LNCaP clone FGC (cell line): ENCODE results near the gene CYSRT1.
"Not testable (repeated sequence)": the region's sequence is repeated elsewhere in the genome, so short reads cannot be mapped to it uniquely, and the experiment has no call there.

Experiments
- DNase-seq: peaks from one replicate; pipeline ENCODE4 v3.0.0-alpha.2; 2011; ENCODE audit warnings: low read depth
- H3K4me3 ChIP-seq: 2 replicates; pipeline ENCODE4 v1.5.1; 2011; ENCODE audit warnings: mild to moderate bottlenecking, low read depth, low read length, control low read depth
- CTCF ChIP-seq: IDR thresholded peaks from 2 replicates; pipeline ENCODE4 v1.5.1; 2012; ENCODE audit warnings: mild to moderate bottlenecking; ENCODE audit not compliant: control insufficient read depth, insufficient read depth; ENCODE audit errors: extremely low read depth

CYSRT1 gene

GRCh38 chr9:137240841-137241489 lies 16.0 kb downstream of the CYSRT1 start, which contains the start of gene TUBB4B:
TSS of gene TUBB4B (plus strand) at chr9:137241287. CDS start at chr9:137241361, 74 bp downstream.
- TF ChIP-seq CTCF: no peak

GRCh38 chr9:137241490-137242268 lies 16.7 kb downstream of the CYSRT1 start:
- no peak for DNase-seq
- TF ChIP-seq CTCF: no peak
- peak overlapping the region; percentile 92 for H3K4me3 ChIP-seq

More at GRCh38 chr9:137240841-137241489, 16.0 kb downstream of the CYSRT1 start, which contains the start of gene TUBB4B:
- peak within 1 kb of the TSS; percentile 92 for H3K4me3 ChIP-seq
- peak; percentile 100 for DNase-seq

- TF ChIP-seq CTCF: no peak
- peak overlapping the region; percentile 92 for H3K4me3 ChIP-seq
- DNase-seq: no peak
Observed at GRCh38 chr9:137242269-137243203, 17.6 kb downstream of the CYSRT1 start.

GRCh38 chr9:137243266-137243625 lies 18.3 kb downstream of the CYSRT1 start:
- not testable (repeated sequence) for H3K4me3 ChIP-seq

GRCh38 chr9:137243626-137244485 lies 18.9 kb downstream of the CYSRT1 start:
- no peak for TF ChIP-seq CTCF
- no peak for DNase-seq
- H3K4me3 ChIP-seq: no peak overlapping the region

More at GRCh38 chr9:137243266-137243625, 18.3 kb downstream of the CYSRT1 start:
- DNase-seq: not testable (repeated sequence)

GRCh38 chr9:137244486-137245449 lies 19.8 kb downstream of the CYSRT1 start:
- no peak for DNase-seq
- H3K4me3 ChIP-seq: no peak overlapping the region
- TF ChIP-seq CTCF: no peak
